H9 (cell line): ENCODE results near the gene FAM229B. TPM values are rescaled to one million over a fixed set of nuclear protein-coding genes. Genes with fewer than 3 reads are reported as not detected.

Experiments
- DNase-seq: peaks from one replicate; pipeline ENCODE4 v3.0.0-alpha.2; 2017
- H2AFZ ChIP-seq: one replicate; pipeline ENCODE4 v1.6.1; 2013; ENCODE audit warnings: mild to moderate bottlenecking, low read length, control low read depth, moderate library complexity
- H2AK5ac ChIP-seq: 2 replicates; pipeline ENCODE4 v1.6.1; 2013; ENCODE audit warnings: low read length, control low read depth, mixed read lengths; ENCODE audit not compliant: insufficient read length
- H2BK120ac ChIP-seq: one replicate; pipeline ENCODE4 v1.6.1; 2013; ENCODE audit warnings: low read depth, mild to moderate bottlenecking, low read length, control low read depth, inconsistent platforms; ENCODE audit not compliant: poor library complexity, severe bottlenecking
- H2BK12ac ChIP-seq: 2 replicates; pipeline ENCODE4 v1.6.1; 2013; ENCODE audit warnings: low read length, control low read depth, mixed read lengths, low read depth; ENCODE audit not compliant: insufficient read length
- H2BK15ac ChIP-seq: 2 replicates; pipeline ENCODE4 v1.6.1; 2013; ENCODE audit warnings: low read depth, low read length, control low read depth
- H2BK20ac ChIP-seq: one replicate; pipeline ENCODE4 v1.6.1; 2013; ENCODE audit warnings: low read depth, mild to moderate bottlenecking, low read length, control low read depth, inconsistent platforms; ENCODE audit not compliant: poor library complexity, severe bottlenecking
- H2BK5ac ChIP-seq: 2 replicates; pipeline ENCODE4 v1.6.1; 2013; ENCODE audit warnings: low read length, control low read depth, mixed read lengths; ENCODE audit not compliant: insufficient read length
- H3K14ac ChIP-seq: 2 replicates; pipeline ENCODE4 v1.6.1; 2013; ENCODE audit warnings: low read length, control low read depth; ENCODE audit not compliant: insufficient read depth
- H3K18ac ChIP-seq: 2 replicates; pipeline ENCODE4 v1.6.1; 2013; ENCODE audit warnings: low read depth, mild to moderate bottlenecking, mixed read lengths, low read length, control low read depth; ENCODE audit not compliant: insufficient read length
- H3K23ac ChIP-seq: 2 replicates; pipeline ENCODE4 v1.6.1; 2013; ENCODE audit warnings: low read length, control low read depth, mixed read lengths, low read depth; ENCODE audit not compliant: insufficient read length
- H3K23me2 ChIP-seq: 2 replicates; pipeline ENCODE4 v1.6.1; 2013; ENCODE audit warnings: low read depth, mild to moderate bottlenecking, mixed read lengths, low read length, control low read depth; ENCODE audit not compliant: insufficient read length, poor library complexity, severe bottlenecking
- H3K27ac ChIP-seq: 2 replicates; pipeline ENCODE4 v1.5.1; 2013; ENCODE audit warnings: low read length, control low read depth, mixed read lengths, low read depth; ENCODE audit not compliant: insufficient read length
- H3K27me3 ChIP-seq: 2 replicates; pipeline ENCODE4 v1.6.1; 2013; ENCODE audit warnings: low read length, control low read depth, inconsistent platforms; ENCODE audit not compliant: insufficient read depth
- H3K4ac ChIP-seq: 2 replicates; pipeline ENCODE4 v1.6.1; 2013; ENCODE audit warnings: low read depth, mild to moderate bottlenecking, control low read depth, inconsistent platforms, low read length, moderate library complexity
- H3K4me1 ChIP-seq: 2 replicates; pipeline ENCODE4 v1.6.1; 2013; ENCODE audit warnings: low read length, control low read depth, inconsistent platforms; ENCODE audit not compliant: insufficient read depth
- H3K4me2 ChIP-seq: 2 replicates; pipeline ENCODE4 v1.6.1; 2013; ENCODE audit warnings: low read length, control low read depth, mixed read lengths; ENCODE audit not compliant: insufficient read length, insufficient read depth
- H3K56ac ChIP-seq: 2 replicates; pipeline ENCODE4 v1.6.1; 2013; ENCODE audit warnings: low read depth, mild to moderate bottlenecking, mixed read lengths, low read length, control low read depth; ENCODE audit not compliant: insufficient read length
- H3K79me1 ChIP-seq: 2 replicates; pipeline ENCODE4 v1.6.1; 2013; ENCODE audit warnings: low read depth, mild to moderate bottlenecking, moderate library complexity, low read length, control low read depth, inconsistent platforms; ENCODE audit not compliant: insufficient read depth, poor library complexity, severe bottlenecking
- H3K79me2 ChIP-seq: 2 replicates; pipeline ENCODE4 v1.6.1; 2013; ENCODE audit warnings: low read length, control low read depth, inconsistent platforms; ENCODE audit not compliant: insufficient read depth
- H3K9ac ChIP-seq: 2 replicates; pipeline ENCODE4 v1.6.1; 2013; ENCODE audit warnings: low read length, control low read depth, mixed read lengths; ENCODE audit not compliant: insufficient read length; ENCODE audit errors: extremely low read depth
- H3K9me3 ChIP-seq: one replicate; pipeline ENCODE4 v1.6.1; 2013; ENCODE audit warnings: low read depth, low read length, inconsistent platforms; ENCODE audit not compliant: control insufficient read depth
- H3T11ph ChIP-seq: one replicate; pipeline ENCODE4 v1.6.1; 2013; ENCODE audit warnings: mild to moderate bottlenecking, low read length, control low read depth, inconsistent platforms
- H4K20me1 ChIP-seq: one replicate; pipeline ENCODE4 v1.6.1; 2013; ENCODE audit not compliant: control insufficient read depth, insufficient read length, insufficient read depth
- H4K5ac ChIP-seq: 2 replicates; pipeline ENCODE4 v1.6.1; 2013; ENCODE audit warnings: low read depth, mild to moderate bottlenecking, mixed read lengths, low read length, control low read depth; ENCODE audit not compliant: insufficient read length
- H4K8ac ChIP-seq: replicated peaks from 2 replicates; pipeline ENCODE4 v1.6.1; 2013; ENCODE audit warnings: low read length, control low read depth, mixed read lengths, low read depth; ENCODE audit not compliant: insufficient read length
- H4K91ac ChIP-seq: 2 replicates; pipeline ENCODE4 v1.6.1; 2013; ENCODE audit warnings: low read depth, mild to moderate bottlenecking, moderate library complexity, mixed read lengths, low read length, control low read depth; ENCODE audit not compliant: insufficient read length
- H3K27ac Mint-ChIP-seq, 3 experiments: 2 replicates in 2 of 3; 3 replicates in 1 of 3; pipeline ENCODE4 v1.8.0; 2020 to 2021; ENCODE audit warnings: mixed read lengths in 3 of 3, mild to moderate bottlenecking in 1 of 3, moderate library complexity in 1 of 3
- H3K27me3 Mint-ChIP-seq: 2 replicates; pipeline ENCODE4 v1.8.0; 2021; ENCODE audit warnings: low read depth, mild to moderate bottlenecking, moderate library complexity, mixed read lengths
- H3K36me3 Mint-ChIP-seq, 3 experiments: 2 replicates in 2 of 3; 3 replicates in 1 of 3; pipeline ENCODE4 v1.8.0; 2020 to 2021; ENCODE audit warnings: low read depth in 3 of 3, mixed read lengths in 3 of 3; ENCODE audit not compliant: insufficient read depth in 1 of 3
- H3K4me1 Mint-ChIP-seq, 2 experiments: 2 replicates each; pipeline ENCODE4 v1.8.0; 2020; ENCODE audit warnings: mixed read lengths in 2 of 2
- H3K4me3 Mint-ChIP-seq, 2 experiments: 2 replicates in 1 of 2; 3 replicates in 1 of 2; pipeline ENCODE4 v1.8.0; 2020 to 2021; ENCODE audit warnings: mild to moderate bottlenecking in 2 of 2, mixed read lengths in 2 of 2, moderate library complexity in 1 of 2
- H3K9me3 Mint-ChIP-seq, 2 experiments: 2 replicates in 1 of 2; 3 replicates in 1 of 2; pipeline ENCODE4 v1.8.0; 2020; ENCODE audit warnings: mild to moderate bottlenecking in 2 of 2, mixed read lengths in 2 of 2, moderate library complexity in 1 of 2
- CTCF ChIP-seq: fragments of 200-600 bp; sonication (generic); conservative IDR thresholded peaks from 3 replicates; pipeline ENCODE4 v1.8.0; 2021; ENCODE audit warnings: antibody characterized with exemption, mild to moderate bottlenecking
- WGBS: extraction: QIAGEN DNeasy Blood & Tissue Kit; methylation state at CpG from one replicate; pipeline ENCODE4 v1.1.7; 2013; ENCODE audit warnings: missing lambda C conversion rate, low lambda C conversion rate, mixed read lengths; ENCODE audit not compliant: insufficient read length; ENCODE audit errors: extremely low coverage; 5-methylcytosine and 5-hydroxymethylcytosine counted together
- total RNA-seq: library from RNA; stranded (reverse); gene quantifications from 2 replicates; pipeline ENCODE4 v1.2.1, GENCODE V29; 2021

Gene FAM229B
- total RNA-seq, 1 experiment from 2014 or later, result 8.2 TPM

GRCh38 chr6:112038268-112038667, 49.1 kb upstream of the FAM229B start:
- no peak overlapping the region for H2AFZ ChIP-seq
- no peak overlapping the region for H3K18ac ChIP-seq
- H3K14ac ChIP-seq, result no peak overlapping the region
- no peak overlapping the region for H3K56ac ChIP-seq
- no peak overlapping the region for H3K4me2 ChIP-seq
- H3K23ac ChIP-seq, result no peak overlapping the region
- no peak overlapping the region for H3K4ac ChIP-seq
- H3K4me1 ChIP-seq, result peaks cover 4% of the 10 kb centered on the region; the same call in 1 of the 2 replicates
- H3K27me3 Mint-ChIP-seq, result no peaks in the 10 kb centered on the region; the same call in 1 of the 2 replicates
- no CpG with 5 or more reads among the region's 5 CpGs for WGBS
- H4K8ac ChIP-seq, result no peak overlapping the region
- H4K91ac ChIP-seq, result no peak overlapping the region
- no peaks in the 10 kb centered on the region for H3K79me1 ChIP-seq
- peaks cover 9 to 11% of the 10 kb centered on the region in 2 experiments for H3K4me1 Mint-ChIP-seq
- no peak overlapping the region for H3K4me3 Mint-ChIP-seq
- H2BK12ac ChIP-seq, result no peak overlapping the region
- H3K79me2 ChIP-seq, result no peaks in the 10 kb centered on the region
- H3K27me3 ChIP-seq, result no peaks in the 10 kb centered on the region
- no peak overlapping the region for H3K27ac Mint-ChIP-seq
- no peaks in the 10 kb centered on the region for H4K20me1 ChIP-seq
- H3K9ac ChIP-seq, result no peak overlapping the region
- no peaks in the 10 kb centered on the region; a peak in 1 of 7 replicates for H3K36me3 Mint-ChIP-seq
- H2BK15ac ChIP-seq, result no peak overlapping the region
- no peak overlapping the region for H3T11ph ChIP-seq
- no peaks in the 10 kb centered on the region for H3K9me3 Mint-ChIP-seq
- no peaks in the 10 kb centered on the region for H3K23me2 ChIP-seq
- TF ChIP-seq CTCF, result no peak
- H2BK5ac ChIP-seq, result no peak overlapping the region
- H3K27ac ChIP-seq, result no peak overlapping the region
- no peaks in the 10 kb centered on the region for H3K9me3 ChIP-seq
- no peak for DNase-seq
- H2BK120ac ChIP-seq, result no peak overlapping the region
- no peak overlapping the region for H2BK20ac ChIP-seq
- H4K5ac ChIP-seq, result no peak overlapping the region
- no peak overlapping the region for H2AK5ac ChIP-seq
